Non-pigmented ciliary epithelial cell (primary cell): Measurements from ENCODE around the gene CCDC187.

Source experiments
- DNase-seq: peaks from one replicate; pipeline ENCODE4 v3.0.0-alpha.2; 2010; ENCODE audit warnings: low read depth

The CCDC187 gene

GRCh38 chr9:136252846-136253245 is 51.0 kb downstream of the CCDC187 start:
- DNase-seq: no peak

GRCh38 chr9:136252281-136252680 is 51.6 kb downstream of the CCDC187 start:
- DNase-seq: no peak

- no peak for DNase-seq
Measured at GRCh38 chr9:136251264-136252115, 52.4 kb downstream of the CCDC187 start.

- no peak for DNase-seq
Measured at GRCh38 chr9:136250676-136251075, 53.2 kb downstream of the CCDC187 start.

- DNase-seq: no peak
Measured at GRCh38 chr9:136249877-136250559, 53.9 kb downstream of the CCDC187 start.

- no peak for DNase-seq
Measured at GRCh38 chr9:136248951-136249876, 54.7 kb downstream of the CCDC187 start.

- DNase-seq: no peak
Measured at GRCh38 chr9:136247947-136248637, 55.8 kb downstream of the CCDC187 start.

- DNase-seq: no peak
Measured at GRCh38 chr9:136247551-136247916, 56.4 kb downstream of the CCDC187 start.

GRCh38 chr9:136246849-136247550 is 56.9 kb downstream of the CCDC187 start:
- DNase-seq: no peak

- DNase-seq: no peak
Measured at GRCh38 chr9:136245219-136246150, 58.4 kb downstream of the CCDC187 start, which contains the start of gene QSOX2. QSOX2 (minus strand) TSS chr9:136245812; CDS start chr9:136245803, 9 bp downstream.

GRCh38 chr9:136244969-136245218 is 59.0 kb downstream of the CCDC187 start:
- DNase-seq: no peak

- no peak for DNase-seq
Measured at GRCh38 chr9:136244122-136244968, 59.5 kb downstream of the CCDC187 start.

- no peak for DNase-seq
Measured at GRCh38 chr9:136243631-136244030, 60.3 kb downstream of the CCDC187 start.

- no peak for DNase-seq
Measured at GRCh38 chr9:136242918-136243525, 60.9 kb downstream of the CCDC187 start.

GRCh38 chr9:136242248-136242647 is 61.6 kb downstream of the CCDC187 start:
- no peak for DNase-seq

GRCh38 chr9:136241542-136241941 is 62.4 kb downstream of the CCDC187 start:
- no peak for DNase-seq

- no peak for DNase-seq
Measured at GRCh38 chr9:136240941-136241340, 63.0 kb downstream of the CCDC187 start.

GRCh38 chr9:136239983-136240330 is 63.9 kb downstream of the CCDC187 start:
- DNase-seq: no peak
